22Rv1 (cell line): ENCODE data around the gene MATCAP1.
A peak's percentile ranks its signal among the peaks of the same experiment; 100 is the strongest.

Source experiments
- H3K27ac ChIP-seq: fragments of 450-650 bp; 2 replicates; pipeline ENCODE4 v1.5.1; 2017
- CTCF ChIP-seq: fragments of 450-650 bp; IDR thresholded peaks from 2 replicates; pipeline ENCODE4 v1.5.1; 2017; ENCODE audit warnings: mild to moderate bottlenecking
- ZFX ChIP-seq: fragments of 450-650 bp; IDR thresholded peaks from 2 replicates; pipeline ENCODE4 v1.6.1; 2017; ENCODE audit warnings: antibody characterized with exemption, borderline replicate concordance

MATCAP1 gene

GRCh38 chr16:67174706-67175231, 9.0 kb downstream of the MATCAP1 start:
- peak overlapping the region; percentile 95 for H3K27ac ChIP-seq
- TF ChIP-seq ZFX (no peak), CTCF (no peak)

GRCh38 chr16:67173808-67174705, 9.7 kb downstream of the MATCAP1 start:
- H3K27ac ChIP-seq, result peak overlapping the region; percentile 95
- TF ChIP-seq CTCF (peak; percentile 45), ZFX (no peak)

GRCh38 chr16:67173323-67173722, 10.4 kb downstream of the MATCAP1 start:
- no peak for TF ChIP-seq ZFX
- no peak for TF ChIP-seq CTCF
- H3K27ac ChIP-seq, result peak overlapping the region; percentile 95

- peak overlapping the region; percentile 22; the same call in 1 of the 2 replicates for H3K27ac ChIP-seq
- no peak for TF ChIP-seq ZFX
- no peak for TF ChIP-seq CTCF
Measured at GRCh38 chr16:67170949-67171649, 12.7 kb downstream of the MATCAP1 start.

- TF ChIP-seq ZFX, result no peak
- TF ChIP-seq CTCF, result no peak
- H3K27ac ChIP-seq, result peak within 1 kb of the TSS; percentile 22; the same call in 1 of the 2 replicates
Measured at GRCh38 chr16:67170168-67170948, 13.4 kb downstream of the MATCAP1 start, which contains the start of gene NOL3. Gene NOL3 (plus strand): TSS chr16:67170538.

GRCh38 chr16:67169642-67170167, 14.1 kb downstream of the MATCAP1 start:
- H3K27ac ChIP-seq, result no peak overlapping the region
- peak; percentile 75 for TF ChIP-seq CTCF
- TF ChIP-seq ZFX, result no peak
